Activated T-cell treated with anti-CD3 and anti-CD28 coated beads, Interleukin-2, amount 50 U/mL, for 72 hours (primary cell): ENCODE measurements around the gene TTC31. TPM values are rescaled to one million over a fixed set of nuclear protein-coding genes. Genes with fewer than 3 reads are reported as not detected.

ENCODE experiments used
- ATAC-seq, 2 donors: fragments of 150-1000 bp; cut with Tn5 transposase; replicated peaks in 1 of 2; 2 replicates each; pipeline ENCODE4 v1.10.0; 2021; ENCODE audit warnings: moderate library complexity in 2 of 2, mild to moderate bottlenecking in 1 of 2
- DNase-seq, 2 donors: peaks; one replicate each; pipeline ENCODE4 v3.0.0; 2021 to 2022; ENCODE audit warnings: mixed read lengths in 1 of 2
- H3K27ac Mint-ChIP-seq: one replicate; pipeline ENCODE4 v1.8.0; 2022; ENCODE audit warnings: mild to moderate bottlenecking, moderate library complexity, mixed read lengths
- H3K27me3 Mint-ChIP-seq: one replicate; pipeline ENCODE4 v1.8.0; 2022; ENCODE audit warnings: low read depth, mixed read lengths
- H3K36me3 Mint-ChIP-seq, 2 donors: one replicate each; pipeline ENCODE4 v1.8.0; 2022; ENCODE audit warnings: mixed read lengths in 2 of 2, mild to moderate bottlenecking in 1 of 2; ENCODE audit not compliant: insufficient read depth in 2 of 2
- H3K4me1 Mint-ChIP-seq: one replicate; pipeline ENCODE4 v1.8.0; 2022; ENCODE audit warnings: low read depth, mixed read lengths
- H3K4me3 Mint-ChIP-seq, 2 donors: one replicate each; pipeline ENCODE4 v1.8.0; 2022; ENCODE audit warnings: mild to moderate bottlenecking in 2 of 2, mixed read lengths in 2 of 2, moderate library complexity in 2 of 2
- H3K9me3 Mint-ChIP-seq, 2 donors: one replicate each; pipeline ENCODE4 v1.8.0; 2022; ENCODE audit warnings: mixed read lengths in 2 of 2
- total RNA-seq, 2 donors: library from RNA; stranded (reverse); gene quantifications; one replicate each; pipeline ENCODE4 v1.2.3, GENCODE V29; 2022

Gene TTC31
- total RNA-seq, 2 donors from 2014 or later: 41.8 to 43.9 TPM

DNA sequence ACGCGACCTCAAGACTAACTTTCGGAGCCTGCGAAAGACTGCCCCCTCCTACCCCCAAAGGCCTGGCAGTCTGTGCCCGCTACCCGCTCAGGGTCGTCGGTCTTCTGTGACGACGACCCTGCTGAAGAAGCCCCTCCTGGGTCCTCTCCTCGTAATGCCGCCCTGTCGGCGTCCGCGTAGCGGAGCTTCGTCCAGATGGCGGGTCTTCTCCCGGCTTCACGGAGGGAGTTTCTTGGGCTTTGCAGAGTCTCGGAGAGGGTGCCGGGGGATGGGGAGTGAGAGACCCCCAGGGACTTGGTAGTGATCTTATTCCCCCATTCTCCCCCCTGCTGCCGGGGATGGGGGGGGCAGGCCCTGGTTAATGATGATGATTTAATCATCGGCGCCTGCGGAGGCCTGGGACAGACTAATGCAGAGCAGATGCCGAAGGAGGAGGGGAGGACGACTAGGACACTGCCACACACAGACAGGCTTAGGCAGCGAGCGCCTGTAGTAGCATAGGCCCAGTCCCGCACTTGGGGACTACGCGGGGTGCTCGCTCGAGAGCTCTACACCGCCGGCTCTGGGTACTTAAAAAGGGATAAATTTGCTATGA is 25.1 kb downstream of the TTC31 start:
- Mint-ChIP-seq H3K36me3 (peaks cover 6 to 15% of the 10 kb centered on the region in 2 donors), H3K27me3 (peaks cover 42% of the 10 kb centered on the region), H3K27ac (peak overlapping the region; percentile 98), H3K4me1 (peaks cover 64% of the 10 kb centered on the region), H3K9me3 (no peaks in the 10 kb centered on the region), H3K4me3 (peak overlapping the region; percentile 90 to 92)
- ATAC-seq: peak in 1 of 2 donors; percentile 16
- peak; percentile 32 to 34 for DNase-seq

DNA sequence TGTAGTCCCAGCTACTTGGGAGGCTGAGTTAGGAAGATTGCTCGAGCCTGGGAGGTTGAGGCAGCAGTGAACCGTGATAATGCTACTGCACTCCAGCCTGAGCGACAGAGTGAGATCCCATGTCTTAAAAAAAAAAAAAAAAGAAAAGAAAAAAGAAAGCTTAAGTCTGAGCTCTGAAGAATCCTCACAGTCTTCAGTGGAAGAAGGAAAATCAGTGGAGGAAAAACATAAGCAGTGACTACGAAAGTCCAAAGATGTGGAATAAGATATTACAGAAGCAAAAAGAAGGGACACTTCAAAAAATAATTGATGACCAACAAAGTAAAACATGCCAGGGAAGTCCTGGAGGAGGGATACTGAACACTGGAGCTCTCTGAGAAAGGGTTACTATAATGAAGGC is 27.4 kb downstream of the TTC31 start:
- Mint-ChIP-seq H3K9me3 (no peaks in the 10 kb centered on the region), H3K4me1 (peaks cover 46% of the 10 kb centered on the region), H3K36me3 (peaks cover 3 to 9% of the 10 kb centered on the region in 2 donors), H3K4me3 (peak overlapping the region in 1 of 2 donors; percentile 52), H3K27ac (no peak overlapping the region), H3K27me3 (peaks cover 41% of the 10 kb centered on the region)
- ATAC-seq: no peak
- no peak for DNase-seq

DNA sequence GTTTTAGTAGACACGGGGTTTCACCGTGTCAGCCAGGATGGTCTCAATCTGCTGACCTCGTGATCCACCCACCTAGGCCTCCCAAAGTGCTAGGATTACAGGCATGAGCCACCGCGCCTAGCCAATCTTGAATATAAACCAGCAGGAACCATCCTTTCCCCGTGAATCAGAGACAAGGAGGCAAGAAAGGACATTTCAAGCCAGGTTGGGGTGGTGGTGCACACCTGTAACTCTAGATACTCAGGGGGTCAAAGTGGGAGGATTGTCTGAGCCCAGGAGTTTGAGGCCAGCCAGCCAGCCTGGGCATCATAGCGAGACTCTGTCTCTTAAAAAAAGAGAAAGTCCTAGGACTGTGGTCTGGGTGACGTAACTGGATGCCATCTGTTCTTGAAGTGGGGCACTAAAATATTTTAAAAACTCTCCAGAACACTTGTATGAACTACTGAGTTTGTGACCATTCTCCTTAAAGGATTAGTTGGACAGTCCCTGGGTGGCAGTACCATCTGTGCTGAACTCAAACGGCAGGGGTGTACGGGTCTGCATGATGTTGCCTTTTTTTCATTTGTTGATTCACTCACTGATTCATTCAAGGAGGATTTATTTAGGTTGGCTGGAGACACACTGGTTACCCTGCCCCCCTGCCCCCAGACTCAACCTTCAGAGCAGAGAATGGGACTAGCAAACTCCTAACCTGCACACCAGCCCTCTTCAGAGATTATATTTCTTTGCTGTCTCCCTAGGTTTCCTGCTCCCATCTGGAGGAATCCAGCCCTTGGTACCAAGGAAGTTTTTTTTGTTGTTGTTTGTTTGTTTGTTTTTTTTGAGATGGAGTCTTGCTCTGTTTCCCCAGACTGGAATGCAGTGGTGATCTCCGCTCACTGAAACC is 28.5 kb downstream of the TTC31 start:
- Mint-ChIP-seq H3K27me3 (peaks cover 47% of the 10 kb centered on the region), H3K4me1 (peaks cover 44% of the 10 kb centered on the region)
- no peak for DNase-seq

DNA sequence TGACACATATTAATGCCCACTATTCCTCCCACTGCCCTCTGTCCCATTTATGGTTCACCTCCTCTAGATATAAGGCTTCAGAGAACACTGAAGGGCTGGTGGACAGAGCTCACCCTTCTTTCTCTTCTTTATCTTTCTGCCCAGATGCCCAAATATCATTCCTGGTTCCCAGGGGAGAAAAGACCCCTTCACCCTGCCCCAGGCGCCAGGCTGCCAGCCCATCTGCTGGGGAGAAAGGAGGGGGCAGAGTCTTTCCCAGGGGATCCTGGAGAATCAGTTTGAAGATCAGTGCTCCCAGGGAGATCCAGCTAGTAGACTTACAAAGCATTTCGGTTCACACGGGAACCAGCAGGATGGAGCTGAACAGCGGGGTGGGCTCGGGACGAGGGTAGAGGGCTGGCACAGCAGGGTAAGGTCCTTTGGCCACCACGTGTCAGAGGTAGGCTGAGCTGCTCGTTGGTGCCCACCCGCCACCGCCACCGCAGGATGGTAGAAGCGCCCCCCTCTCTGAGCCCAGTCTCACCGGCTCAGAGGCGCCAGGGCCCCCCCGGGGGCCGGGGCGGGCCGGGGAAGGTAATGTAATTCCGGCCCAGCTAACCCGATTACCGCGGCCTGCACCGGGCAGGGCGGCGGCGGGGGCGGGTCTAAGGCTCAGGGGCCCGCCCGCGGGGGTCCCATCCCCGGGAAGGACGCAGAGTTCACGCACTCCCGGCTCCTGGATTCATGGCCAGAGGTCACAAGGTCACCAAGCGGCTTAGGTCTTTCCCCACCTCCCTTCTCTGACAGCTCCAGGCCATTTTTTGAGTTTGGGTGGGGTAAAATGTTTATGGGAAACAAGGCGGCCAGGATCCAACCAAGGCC is 30.1 kb downstream of the TTC31 start:
- H3K4me1 Mint-ChIP-seq: peaks cover 38% of the 10 kb centered on the region
- H3K4me3 Mint-ChIP-seq: peak overlapping the region; percentile 59 to 71
- no peak overlapping the region for H3K27ac Mint-ChIP-seq
- H3K9me3 Mint-ChIP-seq: no peaks in the 10 kb centered on the region
- peaks cover 63% of the 10 kb centered on the region for H3K27me3 Mint-ChIP-seq
- DNase-seq (no peak), ATAC-seq (no peak)
- peaks cover 3 to 7% of the 10 kb centered on the region in 2 donors for H3K36me3 Mint-ChIP-seq

More for the DNA sequence above, 28.5 kb downstream of the TTC31 start:
- Mint-ChIP-seq H3K4me3 (peak overlapping the region in 1 of 2 donors; percentile 21), H3K36me3 (peaks cover 3 to 6% of the 10 kb centered on the region in 2 donors), H3K27ac (no peak overlapping the region), H3K9me3 (no peaks in the 10 kb centered on the region)
- no peak for ATAC-seq

DNA sequence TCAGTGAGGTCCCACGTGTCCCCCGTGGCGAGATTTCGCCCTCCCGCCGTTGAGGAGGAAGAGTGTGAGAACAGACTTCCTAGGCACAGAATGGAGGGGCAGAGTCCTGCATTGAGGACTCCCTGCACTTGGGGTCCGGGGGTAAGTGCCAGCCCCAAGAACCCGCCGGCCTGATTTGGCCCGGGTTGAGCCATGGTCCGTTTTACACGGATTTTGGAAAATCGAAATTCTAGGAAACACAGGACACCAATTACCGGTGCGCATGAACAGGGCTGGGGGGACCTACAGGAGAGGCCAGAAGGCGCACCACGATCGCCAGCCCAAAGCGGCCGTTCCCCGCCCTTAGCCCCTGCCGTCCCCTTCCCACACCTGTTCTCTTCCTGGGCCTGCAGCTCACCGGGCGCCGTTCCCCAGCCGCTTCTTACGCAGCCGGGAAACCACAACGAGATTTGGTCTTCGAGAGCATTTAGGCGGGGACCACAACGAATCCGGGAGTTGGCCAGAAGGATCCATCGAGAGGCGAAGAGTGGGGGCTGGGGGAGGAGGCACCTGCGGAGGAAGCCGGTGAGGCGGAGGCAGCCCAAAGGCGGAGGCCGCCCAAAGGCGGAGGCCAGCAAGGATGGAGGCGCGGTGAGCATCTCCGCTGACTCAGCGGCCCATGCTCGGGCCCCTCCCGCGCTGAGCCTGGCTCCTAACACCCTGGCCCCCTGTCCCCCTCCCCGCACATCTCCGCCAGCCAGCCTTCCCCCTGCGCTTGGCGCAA is 30.9 kb downstream of the TTC31 start:
- peaks cover 3 to 7% of the 10 kb centered on the region in 2 donors for H3K36me3 Mint-ChIP-seq
- H3K27me3 Mint-ChIP-seq: peaks cover 71% of the 10 kb centered on the region
- no peaks in the 10 kb centered on the region for H3K9me3 Mint-ChIP-seq
- ATAC-seq (peak; percentile 49 to 52), DNase-seq (peak; percentile 54 to 56)
- H3K27ac Mint-ChIP-seq: no peak overlapping the region
- H3K4me1 Mint-ChIP-seq: peaks cover 30% of the 10 kb centered on the region
- peak overlapping the region; percentile 59 to 71 for H3K4me3 Mint-ChIP-seq

DNA sequence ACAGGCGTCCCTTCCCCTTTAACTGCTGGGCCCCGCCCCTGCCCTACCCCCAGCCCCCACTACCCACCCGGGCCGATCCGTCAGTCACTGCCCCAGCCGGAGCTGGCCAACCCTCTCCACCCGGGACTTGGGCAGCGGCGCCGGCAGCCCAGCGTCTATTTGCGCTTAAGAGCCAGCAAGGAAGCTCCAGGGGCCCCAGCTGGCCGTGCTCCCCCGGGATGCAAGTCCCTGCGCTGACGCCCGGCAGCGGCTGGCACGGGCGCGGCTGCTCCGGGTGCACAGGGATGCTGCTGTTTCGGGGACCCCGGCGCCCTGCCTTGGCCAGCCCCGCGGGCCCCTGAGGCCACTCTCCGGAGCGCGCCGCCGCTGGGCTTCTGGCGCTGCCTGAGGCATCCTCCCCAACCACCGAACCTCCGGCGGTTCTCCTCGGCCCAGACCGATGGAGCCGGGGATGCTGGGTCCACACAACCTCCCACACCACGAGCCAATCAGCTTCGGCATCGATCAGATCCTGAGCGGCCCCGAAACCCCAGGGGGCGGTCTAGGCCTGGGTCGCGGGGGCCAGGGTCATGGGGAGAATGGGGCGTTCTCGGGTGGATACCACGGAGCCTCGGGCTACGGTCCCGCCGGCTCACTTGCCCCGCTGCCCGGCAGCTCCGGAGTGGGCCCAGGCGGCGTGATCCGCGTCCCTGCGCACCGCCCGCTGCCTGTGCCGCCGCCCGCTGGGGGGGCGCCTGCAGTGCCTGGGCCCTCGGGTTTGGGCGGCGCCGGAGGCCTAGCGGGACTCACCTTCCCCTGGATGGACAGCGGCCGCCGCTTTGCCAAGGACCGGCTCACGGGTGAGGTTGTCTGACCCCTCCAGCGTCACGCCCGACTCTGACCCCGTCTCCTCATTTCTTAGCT is 31.7 kb downstream of the TTC31 start, which contains the start of gene TLX2:
TLX2 (plus strand) TSS at position 83 of the 903 bp plus-strand sequence; CDS start at position 440, 357 bp downstream.
- peaks cover 26% of the 10 kb centered on the region for H3K4me1 Mint-ChIP-seq
- H3K27ac Mint-ChIP-seq: no peak within 1 kb of the TSS
- H3K36me3 Mint-ChIP-seq: peaks cover 3 to 7% of the 10 kb centered on the region in 2 donors
- peaks cover 76% of the 10 kb centered on the region for H3K27me3 Mint-ChIP-seq
- DNase-seq (peak in 1 of 2 donors; percentile 29), ATAC-seq (peak; percentile 22 to 27)
- H3K9me3 Mint-ChIP-seq: no peaks in the 10 kb centered on the region
- H3K4me3 Mint-ChIP-seq: peak within 1 kb of the TSS; percentile 71 to 86

DNA sequence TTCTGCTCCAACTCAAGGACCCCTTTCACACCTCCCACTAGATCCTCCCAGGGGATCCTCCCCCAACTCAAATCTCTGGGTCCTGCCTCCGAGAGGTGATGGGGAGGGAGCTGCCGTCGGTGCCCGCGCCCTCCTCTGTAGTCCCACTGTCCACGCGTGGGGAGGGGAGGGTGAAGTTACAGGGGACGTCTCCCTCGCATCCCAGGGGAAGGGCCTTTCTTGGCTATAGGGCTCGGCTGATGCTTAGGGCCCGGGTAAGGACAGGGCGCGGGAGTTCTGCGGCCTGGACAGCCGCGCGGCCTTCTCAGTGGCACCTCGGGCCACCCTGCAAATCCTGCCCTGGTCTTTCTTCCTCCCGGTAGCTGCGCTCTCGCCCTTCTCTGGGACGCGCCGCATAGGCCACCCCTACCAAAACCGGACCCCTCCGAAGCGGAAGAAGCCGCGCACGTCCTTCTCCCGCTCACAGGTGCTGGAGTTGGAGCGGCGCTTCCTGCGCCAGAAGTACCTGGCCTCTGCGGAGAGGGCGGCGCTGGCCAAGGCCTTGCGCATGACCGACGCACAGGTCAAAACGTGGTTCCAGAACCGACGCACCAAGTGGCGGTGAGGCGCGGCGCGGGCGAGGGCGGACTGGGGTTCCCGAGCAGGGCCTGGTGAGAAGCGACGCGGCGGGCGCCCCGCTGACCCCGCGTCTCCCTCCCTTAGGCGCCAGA is 32.5 kb downstream of the TTC31 start:
- peak overlapping the region; percentile 71 to 86 for H3K4me3 Mint-ChIP-seq

DNA sequence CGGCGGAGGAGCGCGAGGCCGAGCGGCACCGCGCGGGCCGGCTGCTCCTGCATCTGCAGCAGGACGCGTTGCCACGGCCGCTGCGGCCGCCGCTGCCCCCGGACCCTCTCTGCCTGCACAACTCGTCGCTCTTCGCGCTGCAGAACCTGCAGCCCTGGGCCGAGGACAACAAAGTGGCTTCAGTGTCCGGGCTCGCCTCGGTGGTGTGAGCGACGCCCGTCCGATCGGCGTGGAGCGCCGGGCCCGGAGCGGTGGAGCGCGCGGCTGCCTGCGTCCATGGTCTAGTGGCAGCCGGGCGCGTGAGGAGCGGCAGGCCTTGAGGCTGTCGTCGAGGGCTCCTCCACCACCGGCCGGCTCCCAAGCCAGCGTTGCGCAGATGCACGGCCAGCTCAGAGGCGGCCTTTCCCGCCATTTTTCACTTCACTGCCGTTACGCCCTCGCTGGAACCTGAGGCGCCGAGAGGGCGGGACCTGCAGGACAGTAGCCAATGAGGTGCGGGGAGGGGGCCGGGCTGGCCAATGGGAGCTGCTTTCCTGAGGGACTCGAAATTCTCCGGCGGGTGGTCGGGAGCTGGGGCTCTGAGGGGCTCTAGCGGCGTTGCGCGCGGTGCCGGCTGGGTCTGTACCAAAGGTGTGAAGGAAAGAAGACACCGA is 33.2 kb downstream of the TTC31 start:
- ATAC-seq (peak; percentile 77 to 82), DNase-seq (peak; percentile 81 to 85)
- Mint-ChIP-seq H3K4me3 (peak overlapping the region; percentile 84 to 86), H3K27me3 (peaks cover 81% of the 10 kb centered on the region), H3K27ac (no peak overlapping the region), H3K36me3 (peaks cover 3 to 7% of the 10 kb centered on the region in 2 donors), H3K9me3 (no peaks in the 10 kb centered on the region), H3K4me1 (peaks cover 21% of the 10 kb centered on the region)

More for the DNA sequence above, 32.5 kb downstream of the TTC31 start:
- ATAC-seq (peak; percentile 2 to 10), DNase-seq (no peak)
- H3K36me3 Mint-ChIP-seq: peaks cover 3 to 7% of the 10 kb centered on the region in 2 donors
- peaks cover 22% of the 10 kb centered on the region for H3K4me1 Mint-ChIP-seq
- no peak overlapping the region for H3K27ac Mint-ChIP-seq
- H3K9me3 Mint-ChIP-seq: no peaks in the 10 kb centered on the region
- peaks cover 80% of the 10 kb centered on the region for H3K27me3 Mint-ChIP-seq

DNA sequence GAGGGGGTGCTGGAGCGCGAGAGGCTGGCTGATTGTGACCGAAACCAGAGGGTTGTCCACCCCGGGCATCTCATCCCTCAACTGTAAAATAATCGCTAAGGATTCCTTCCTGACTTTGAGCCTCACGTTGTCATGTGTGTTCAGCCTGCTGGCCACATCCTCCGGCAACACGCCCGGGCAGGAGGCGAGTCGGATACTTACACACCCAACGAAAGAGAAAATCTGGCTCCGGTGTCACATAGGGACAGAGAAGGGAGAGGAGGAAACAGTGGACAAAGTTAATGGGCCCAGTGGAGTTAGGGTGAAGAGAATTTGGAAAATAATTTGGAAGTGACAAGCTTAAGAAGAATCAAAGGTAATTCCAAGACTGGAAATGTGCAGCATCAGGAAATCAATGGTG is 33.8 kb downstream of the TTC31 start:
- Mint-ChIP-seq H3K27me3 (peaks cover 75% of the 10 kb centered on the region), H3K27ac (no peak overlapping the region), H3K4me1 (peaks cover 15% of the 10 kb centered on the region), H3K36me3 (peaks cover 3 to 7% of the 10 kb centered on the region in 2 donors), H3K4me3 (peak overlapping the region; percentile 84 to 86), H3K9me3 (no peaks in the 10 kb centered on the region)
- ATAC-seq (no peak), DNase-seq (no peak)

DNA sequence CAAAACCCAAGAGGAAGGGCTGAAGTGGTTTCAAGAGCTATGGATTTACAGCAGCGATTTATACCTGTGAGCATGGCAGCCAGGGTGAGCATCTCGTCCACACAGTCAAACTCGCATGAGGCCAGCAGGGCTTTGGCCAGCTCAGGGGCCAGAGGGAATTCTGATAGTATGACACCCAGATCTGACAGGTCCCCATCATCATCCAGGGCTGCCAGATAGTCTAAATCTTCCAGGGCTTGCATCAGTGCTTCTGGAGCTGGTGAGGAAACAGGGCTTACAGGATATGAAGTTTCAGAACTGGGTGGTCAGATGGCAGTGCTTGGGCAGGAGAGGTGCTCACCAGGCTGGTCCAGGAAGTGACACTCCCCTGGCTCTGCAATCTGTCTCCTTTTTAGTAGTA is 39.6 kb downstream of the TTC31 start:
- H3K27me3 Mint-ChIP-seq: peaks cover 29% of the 10 kb centered on the region
- H3K36me3 Mint-ChIP-seq: peaks cover 8 to 12% of the 10 kb centered on the region in 2 donors
- no peak for ATAC-seq
- H3K9me3 Mint-ChIP-seq: peaks cover 0 to 3% of the 10 kb centered on the region in 2 donors
- DNase-seq: no peak
- no peak overlapping the region for H3K4me3 Mint-ChIP-seq
- no peak overlapping the region for H3K27ac Mint-ChIP-seq
- peaks cover 4% of the 10 kb centered on the region for H3K4me1 Mint-ChIP-seq
